LNCaP clone FGC (cell line): Measurements from ENCODE around the gene PDIA4.
"Not testable (repeated sequence)": the region's sequence is repeated elsewhere in the genome, so short reads cannot be mapped to it uniquely, and the experiment has no call there.

Experiments
- DNase-seq: peaks from one replicate; pipeline ENCODE4 v3.0.0-alpha.2; 2011; ENCODE audit warnings: low read depth
- H3K4me3 ChIP-seq: 2 replicates; pipeline ENCODE4 v1.5.1; 2011; ENCODE audit warnings: mild to moderate bottlenecking, low read depth, low read length, control low read depth
- TF ChIP-seq, protein P1 (sequence below): IDR thresholded peaks from 2 replicates; pipeline ENCODE4 v1.5.1; 2012; ENCODE audit warnings: mild to moderate bottlenecking; ENCODE audit not compliant: control insufficient read depth, insufficient read depth; ENCODE audit errors: extremely low read depth

The PDIA4 gene

DNA sequence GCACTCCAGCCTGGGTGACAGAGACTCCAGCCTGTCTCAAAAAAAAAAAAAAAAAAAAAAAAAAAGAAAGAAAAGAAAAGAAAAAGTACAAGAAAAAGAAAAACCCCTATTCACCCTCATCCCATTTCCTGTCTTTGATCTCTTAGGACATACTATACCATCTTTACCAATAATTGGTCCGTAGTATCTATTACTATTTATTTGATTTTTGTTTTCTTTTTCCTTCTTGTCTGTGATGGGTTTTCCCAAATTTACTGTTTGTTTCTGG lies 41.6 kb downstream of the PDIA4 start:
- no peak for DNase-seq
- no peak overlapping the region for H3K4me3 ChIP-seq
- TF ChIP-seq, protein P1, sequence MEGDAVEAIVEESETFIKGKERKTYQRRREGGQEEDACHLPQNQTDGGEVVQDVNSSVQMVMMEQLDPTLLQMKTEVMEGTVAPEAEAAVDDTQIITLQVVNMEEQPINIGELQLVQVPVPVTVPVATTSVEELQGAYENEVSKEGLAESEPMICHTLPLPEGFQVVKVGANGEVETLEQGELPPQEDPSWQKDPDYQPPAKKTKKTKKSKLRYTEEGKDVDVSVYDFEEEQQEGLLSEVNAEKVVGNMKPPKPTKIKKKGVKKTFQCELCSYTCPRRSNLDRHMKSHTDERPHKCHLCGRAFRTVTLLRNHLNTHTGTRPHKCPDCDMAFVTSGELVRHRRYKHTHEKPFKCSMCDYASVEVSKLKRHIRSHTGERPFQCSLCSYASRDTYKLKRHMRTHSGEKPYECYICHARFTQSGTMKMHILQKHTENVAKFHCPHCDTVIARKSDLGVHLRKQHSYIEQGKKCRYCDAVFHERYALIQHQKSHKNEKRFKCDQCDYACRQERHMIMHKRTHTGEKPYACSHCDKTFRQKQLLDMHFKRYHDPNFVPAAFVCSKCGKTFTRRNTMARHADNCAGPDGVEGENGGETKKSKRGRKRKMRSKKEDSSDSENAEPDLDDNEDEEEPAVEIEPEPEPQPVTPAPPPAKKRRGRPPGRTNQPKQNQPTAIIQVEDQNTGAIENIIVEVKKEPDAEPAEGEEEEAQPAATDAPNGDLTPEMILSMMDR: no peak

DNA sequence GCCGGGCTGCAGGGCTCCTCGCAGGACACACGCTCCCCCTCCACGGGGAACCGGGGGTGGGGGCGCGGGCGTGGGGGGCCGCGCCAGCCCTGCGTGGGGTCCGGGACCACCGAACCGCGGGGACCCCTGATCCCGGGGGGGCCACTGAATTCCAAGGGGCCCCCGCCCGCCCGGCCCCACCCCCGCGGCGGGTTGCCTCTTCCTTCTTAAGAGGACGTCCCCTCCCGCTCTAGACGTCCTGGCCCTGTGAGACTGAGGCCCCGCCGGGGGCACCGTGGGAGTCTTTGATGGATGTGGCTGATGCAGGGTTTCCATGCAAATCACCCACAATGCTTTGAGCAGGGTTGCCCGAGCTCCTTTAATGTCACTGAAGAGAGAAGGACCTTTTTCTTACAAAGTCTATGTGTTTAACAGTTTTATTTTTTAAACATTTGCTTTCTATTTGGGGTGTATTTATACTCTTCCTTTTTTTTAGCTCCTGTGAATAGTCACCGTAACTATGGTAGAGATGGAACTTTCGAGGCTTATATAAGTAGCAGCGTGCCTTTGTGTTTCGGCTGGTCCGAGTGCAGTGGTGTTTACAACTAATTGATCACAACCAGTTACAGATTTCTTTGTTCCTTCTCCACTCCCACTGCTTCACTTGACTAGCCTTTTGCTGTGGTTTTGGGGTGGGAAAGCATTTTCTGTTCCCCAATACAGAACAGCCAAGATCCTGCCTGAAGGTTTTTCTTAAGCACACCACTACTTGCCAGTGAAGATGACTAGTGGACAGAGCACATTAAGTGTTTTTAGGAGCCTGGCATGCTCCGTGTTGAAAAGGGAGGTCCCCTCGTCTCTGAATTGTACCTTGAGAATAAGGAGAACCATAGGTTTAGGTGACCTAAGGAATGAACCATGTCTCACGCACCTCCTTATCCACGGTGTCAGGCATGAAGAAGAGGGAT lies 44.8 kb downstream of the PDIA4 start:
- H3K4me3 ChIP-seq: peak overlapping the region; percentile 52
- TF ChIP-seq, protein P1: no peak

DNA sequence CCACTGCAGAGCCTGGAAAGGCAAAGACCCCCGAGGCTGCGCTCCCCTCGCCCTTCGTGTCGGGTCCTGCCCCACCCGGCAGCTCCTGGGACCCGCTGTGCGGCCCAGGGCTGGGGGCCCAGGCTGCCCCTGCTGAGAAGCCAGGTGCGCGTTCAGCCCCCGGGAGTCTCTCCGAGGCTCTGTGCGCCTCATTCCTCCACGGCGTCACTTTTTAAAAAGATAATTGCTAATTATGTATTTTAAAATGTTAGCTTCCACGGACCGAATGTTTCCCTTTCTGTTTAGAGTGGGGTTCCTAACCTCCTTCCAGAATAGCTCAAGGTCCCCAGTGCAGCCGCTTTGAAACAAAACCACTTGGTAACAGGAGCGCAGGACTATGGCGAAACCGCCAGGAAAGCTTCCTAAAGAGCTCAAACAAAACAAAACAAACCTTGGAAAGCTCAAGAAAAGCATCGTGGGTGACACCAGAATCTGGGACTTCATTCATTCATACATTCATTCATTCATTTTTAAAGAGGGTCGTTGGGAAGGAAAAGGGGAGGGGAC lies 45.6 kb downstream of the PDIA4 start:
- no peak for DNase-seq
- TF ChIP-seq, protein P1: no peak
- peak overlapping the region; percentile 52 for H3K4me3 ChIP-seq

More for the DNA sequence above, 44.8 kb downstream of the PDIA4 start:
- DNase-seq: peak; percentile 39

DNA sequence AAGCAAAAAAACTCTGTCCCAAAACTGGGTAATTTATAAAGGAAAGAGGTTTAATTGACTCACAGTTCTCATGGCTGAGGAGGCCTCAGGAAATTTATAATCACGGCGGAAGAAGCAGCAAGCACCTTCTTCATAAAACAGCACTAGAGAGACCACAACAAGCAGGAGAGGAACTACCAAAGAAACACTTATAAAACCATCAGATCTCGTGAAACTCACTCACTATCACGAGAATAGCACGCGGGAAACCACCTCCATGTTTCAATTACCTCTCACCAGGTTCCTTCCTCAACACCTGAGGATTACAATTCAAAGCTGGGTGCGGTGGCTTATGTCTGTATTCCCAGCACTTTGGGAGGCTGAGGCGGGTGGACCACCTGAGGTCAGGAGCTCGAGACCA lies 48.5 kb downstream of the PDIA4 start:
- no peak for DNase-seq
- TF ChIP-seq, protein P1: no peak
- no peak overlapping the region for H3K4me3 ChIP-seq

DNA sequence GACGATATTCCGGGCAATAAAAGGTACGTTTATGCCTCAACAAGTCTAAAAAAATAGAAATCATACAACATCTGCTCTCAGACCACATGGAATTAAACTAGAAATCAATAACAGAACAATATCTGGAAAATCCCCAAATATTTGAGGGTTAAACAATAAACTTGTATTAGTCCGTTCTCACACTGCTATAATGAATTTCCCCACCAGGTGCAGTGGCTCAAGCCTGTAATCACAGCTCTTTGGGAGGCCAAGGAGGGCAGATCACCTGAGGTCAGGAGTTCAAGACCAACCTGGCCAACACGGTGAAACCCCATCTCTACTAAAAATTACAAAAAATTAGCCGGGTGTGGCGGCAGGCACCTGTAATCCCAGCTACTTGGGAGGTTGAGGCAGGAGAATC lies 49.2 kb downstream of the PDIA4 start:
- H3K4me3 ChIP-seq, DNase-seq: not testable (repeated sequence)

DNA sequence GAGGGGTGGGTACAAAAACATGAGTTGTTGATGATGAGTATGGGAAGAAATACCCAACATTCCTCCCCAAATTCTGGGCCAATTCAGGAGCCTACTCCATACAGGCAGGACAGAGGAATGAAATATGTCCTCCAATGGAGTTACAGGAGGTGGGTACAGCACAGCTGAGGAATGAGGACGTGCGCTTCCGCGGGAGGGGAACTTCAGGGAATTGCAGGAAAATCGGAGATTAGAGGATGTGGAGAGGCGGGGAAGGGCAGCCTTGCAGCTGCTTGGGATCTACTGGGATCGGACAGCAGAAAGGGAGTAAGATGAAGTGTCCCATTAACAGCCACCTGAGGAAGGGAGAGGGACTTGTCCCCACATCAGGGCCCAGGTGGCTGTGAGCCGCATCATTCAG lies 50.2 kb downstream of the PDIA4 start:
- no peak overlapping the region for H3K4me3 ChIP-seq
- TF ChIP-seq, protein P1: no peak
- DNase-seq: no peak

DNA sequence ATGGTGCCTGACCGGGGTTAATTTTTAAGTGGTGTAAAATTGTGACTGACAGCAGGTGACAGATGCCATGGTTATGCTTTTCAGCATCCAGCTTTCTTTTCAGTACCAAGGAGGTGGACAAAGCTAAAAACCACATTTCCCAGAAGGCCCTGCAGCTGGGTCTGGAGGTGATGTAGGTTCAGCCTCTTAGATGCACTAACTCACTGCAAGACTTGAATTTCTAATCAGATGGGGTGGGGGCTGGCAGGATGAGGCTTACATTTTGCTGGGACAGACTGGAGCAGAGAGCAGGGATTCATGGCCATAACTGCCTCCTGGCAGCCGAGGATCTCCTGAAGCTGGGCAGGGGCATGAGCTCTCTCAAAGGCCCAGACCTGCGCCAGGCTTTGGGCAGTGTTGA lies 52.4 kb downstream of the PDIA4 start:
- DNase-seq: no peak
- no peak overlapping the region for H3K4me3 ChIP-seq
- TF ChIP-seq, protein P1: no peak
